Measurements from ENCODE around the gene MLH3.

Gene MLH3

GRCh38 chr14:74964787-74965485 is 86.3 kb downstream of the MLH3 start:
- DNase-seq (ENCODE audit: low read depth) = no peak
